ES-I3 (cell line): Measurements from ENCODE around the gene UBAC2.

ENCODE experiments used
- H3K36me3 ChIP-seq: 2 replicates; pipeline ENCODE4 v1.6.1; 2013; ENCODE audit warnings: mild to moderate bottlenecking, low read length, control low read depth, moderate library complexity; ENCODE audit not compliant: insufficient read depth
- H3K4me1 ChIP-seq: 2 replicates; pipeline ENCODE4 v1.6.1; 2013; ENCODE audit warnings: mild to moderate bottlenecking, control low read depth, low read length; ENCODE audit not compliant: insufficient read depth
- H3K9ac ChIP-seq: 2 replicates; pipeline ENCODE4 v1.6.1; 2013; ENCODE audit warnings: low read depth, mild to moderate bottlenecking, low read length, moderate library complexity
- H3K9me3 ChIP-seq: 2 replicates; pipeline ENCODE4 v1.6.1; 2013; ENCODE audit warnings: mild to moderate bottlenecking, low read length, moderate library complexity; ENCODE audit not compliant: control insufficient read depth, insufficient read depth

The UBAC2 gene

GRCh38 chr13:99330942-99331341 lies 130.3 kb downstream of the UBAC2 start:
- Histone ChIP-seq H3K36me3 (no peaks in the 10 kb centered on the region), H3K9ac (no peak overlapping the region), H3K4me1 (no peaks in the 10 kb centered on the region), H3K9me3 (no peaks in the 10 kb centered on the region)

- Histone ChIP-seq H3K4me1 (no peaks in the 10 kb centered on the region), H3K9me3 (no peaks in the 10 kb centered on the region), H3K9ac (no peak overlapping the region)
These were observed 131.2 kb downstream of the UBAC2 start for GRCh38 chr13:99331881-99332293.

GRCh38 chr13:99332456-99332855 lies 131.8 kb downstream of the UBAC2 start:
- Histone ChIP-seq H3K4me1 (no peaks in the 10 kb centered on the region), H3K36me3 (no peaks in the 10 kb centered on the region), H3K9me3 (no peaks in the 10 kb centered on the region), H3K9ac (no peak overlapping the region)

More at GRCh38 chr13:99331881-99332293, 131.2 kb downstream of the UBAC2 start:
- no peaks in the 10 kb centered on the region for H3K36me3 ChIP-seq

- H3K9ac ChIP-seq = no peak overlapping the region
- H3K4me1 ChIP-seq = no peaks in the 10 kb centered on the region
- H3K9me3 ChIP-seq = no peaks in the 10 kb centered on the region
- peaks cover 2% of the 10 kb centered on the region; the same call in 1 of the 2 replicates for H3K36me3 ChIP-seq
These were observed 133.6 kb downstream of the UBAC2 start for GRCh38 chr13:99334221-99334620.

- no peaks in the 10 kb centered on the region for H3K9me3 ChIP-seq
- H3K4me1 ChIP-seq = no peaks in the 10 kb centered on the region
- peaks cover 2% of the 10 kb centered on the region; the same call in 1 of the 2 replicates for H3K36me3 ChIP-seq
- no peak overlapping the region for H3K9ac ChIP-seq
These were observed 134.4 kb downstream of the UBAC2 start for GRCh38 chr13:99335087-99335486.

GRCh38 chr13:99335603-99336002 lies 134.9 kb downstream of the UBAC2 start:
- Histone ChIP-seq H3K4me1 (no peaks in the 10 kb centered on the region), H3K9me3 (no peaks in the 10 kb centered on the region), H3K36me3 (peaks cover 2% of the 10 kb centered on the region; the same call in 1 of the 2 replicates), H3K9ac (no peak overlapping the region)

- Histone ChIP-seq H3K9me3 (no peaks in the 10 kb centered on the region), H3K36me3 (peaks cover 8% of the 10 kb centered on the region; the same call in 1 of the 2 replicates), H3K4me1 (no peaks in the 10 kb centered on the region), H3K9ac (no peak overlapping the region)
These were observed 138.6 kb downstream of the UBAC2 start for GRCh38 chr13:99339230-99339721.

- Histone ChIP-seq H3K4me1 (no peaks in the 10 kb centered on the region), H3K36me3 (peaks cover 8% of the 10 kb centered on the region; the same call in 1 of the 2 replicates), H3K9ac (no peak overlapping the region)
These were observed 139.2 kb downstream of the UBAC2 start for GRCh38 chr13:99339736-99340397.

GRCh38 chr13:99340638-99341037 lies 140.0 kb downstream of the UBAC2 start:
- Histone ChIP-seq H3K36me3 (peaks cover 8% of the 10 kb centered on the region; the same call in 1 of the 2 replicates), H3K9ac (no peak overlapping the region)

More at GRCh38 chr13:99339736-99340397, 139.2 kb downstream of the UBAC2 start:
- H3K9me3 ChIP-seq = no peaks in the 10 kb centered on the region

GRCh38 chr13:99341969-99342722 lies 141.5 kb downstream of the UBAC2 start:
- Histone ChIP-seq H3K9me3 (no peaks in the 10 kb centered on the region), H3K4me1 (no peaks in the 10 kb centered on the region), H3K36me3 (peaks cover 8% of the 10 kb centered on the region; the same call in 1 of the 2 replicates), H3K9ac (no peak overlapping the region)

More at GRCh38 chr13:99340638-99341037, 140.0 kb downstream of the UBAC2 start:
- Histone ChIP-seq H3K9me3 (no peaks in the 10 kb centered on the region), H3K4me1 (no peaks in the 10 kb centered on the region)

GRCh38 chr13:99342723-99343315 lies 142.2 kb downstream of the UBAC2 start:
- peaks cover 6% of the 10 kb centered on the region for H3K36me3 ChIP-seq
- H3K9me3 ChIP-seq = no peaks in the 10 kb centered on the region

GRCh38 chr13:99344610-99345208 lies 144.1 kb downstream of the UBAC2 start:
- Histone ChIP-seq H3K9me3 (no peaks in the 10 kb centered on the region), H3K4me1 (no peaks in the 10 kb centered on the region), H3K36me3 (peaks cover 6% of the 10 kb centered on the region), H3K9ac (no peak overlapping the region)

More at GRCh38 chr13:99342723-99343315, 142.2 kb downstream of the UBAC2 start:
- Histone ChIP-seq H3K4me1 (no peaks in the 10 kb centered on the region), H3K9ac (no peak overlapping the region)

- no peaks in the 10 kb centered on the region for H3K4me1 ChIP-seq
- H3K36me3 ChIP-seq = peaks cover 6% of the 10 kb centered on the region
These were observed 144.7 kb downstream of the UBAC2 start for GRCh38 chr13:99345345-99345744.

More at GRCh38 chr13:99345345-99345744, 144.7 kb downstream of the UBAC2 start:
- no peak overlapping the region for H3K9ac ChIP-seq
- H3K9me3 ChIP-seq = no peaks in the 10 kb centered on the region
